Measurements from ENCODE around the gene CANT1. TPM values are rescaled to one million over a fixed set of nuclear protein-coding genes. Genes with fewer than 3 reads are reported as not detected.

CANT1 gene
- total and polyA plus RNA-seq, 9 of the 15 experiments (the other 6 are each of a cell fraction or from before 2014, with no cell fraction given) = 2.7 to 66.4 (median 22.5) TPM

GRCh38 chr17:79027274-79027924 lies 17.8 kb upstream of the CANT1 start (continued):
- no peak for TF ChIP-seq ZNF318 (IDR thresholded peaks at IDR 0.05; ENCODE audit: borderline replicate concordance in 1 of 2, low read depth in 1 of 2)
